SK-N-SH treated with all-trans-retinoic acid at 6 μM for 48 hours (cell line): ENCODE results near the gene SDR42E2.

Experiments
- BACH2 ChIP-seq: fragments of 250-450 bp; sonication (Bioruptor Pico); IDR thresholded peaks from 2 replicates; pipeline ENCODE4 v1.9.0; 2021; ENCODE audit warnings: mild to moderate bottlenecking, borderline replicate concordance
- CSDC2 ChIP-seq: fragments of 250-450 bp; sonication (Bioruptor Pico); IDR thresholded peaks from 2 replicates; pipeline ENCODE4 v1.5.0; 2020; ENCODE audit warnings: mild to moderate bottlenecking, moderate library complexity
- OSR1 ChIP-seq: fragments of 250-450 bp; sonication (Bioruptor Pico); IDR thresholded peaks from 2 replicates; pipeline ENCODE4 v1.8.0; 2022; ENCODE audit warnings: moderate library complexity, mild to moderate bottlenecking, inconsistent platforms

DNA sequence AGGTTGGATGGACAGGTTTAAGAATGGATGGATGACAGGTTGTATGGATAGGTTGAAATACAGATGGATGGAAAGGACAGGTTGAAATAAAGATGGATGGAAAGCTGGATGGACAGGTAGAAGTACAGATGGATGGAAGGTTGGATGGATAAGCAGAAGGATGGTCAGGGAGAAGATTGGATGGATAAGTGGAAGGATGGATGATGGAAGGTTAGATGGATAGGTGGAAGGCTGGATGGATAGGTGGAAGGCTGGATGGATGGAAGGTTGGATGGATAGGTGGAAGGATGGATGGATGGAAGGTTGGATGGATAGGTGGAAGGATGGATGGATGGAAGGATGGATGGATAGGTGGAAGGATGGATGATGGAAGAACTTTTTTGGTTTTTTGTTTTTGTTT lies 905 bp upstream of the SDR42E2 start:
- TF ChIP-seq BACH2 (CRISPR knock-in tag) (no peak), CSDC2 (CRISPR knock-in tag) (no peak), OSR1 (CRISPR knock-in tag) (no peak)
